Measurements from ENCODE around the gene NUAK1.

The NUAK1 gene

DNA sequence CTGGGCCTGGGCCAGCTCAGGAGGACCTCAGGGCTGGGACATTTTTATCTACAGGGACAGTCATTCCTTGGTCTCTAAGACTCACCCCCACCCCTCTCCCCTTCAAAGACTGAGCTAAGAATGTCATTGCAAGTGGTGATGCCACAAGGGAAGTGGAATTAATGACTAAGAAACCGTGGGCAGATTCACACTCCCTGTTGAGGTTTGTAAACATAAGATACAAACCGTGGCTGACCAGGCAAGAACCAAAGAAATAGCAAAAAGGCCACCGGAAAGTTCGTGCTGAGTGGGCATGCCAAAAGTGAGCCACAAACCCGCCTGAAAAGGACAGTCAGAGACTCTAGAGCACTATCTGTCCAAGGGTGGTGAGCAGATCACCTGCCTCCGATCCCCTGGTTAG is 25.7 kb downstream of the NUAK1 start:
- DNase-seq = peak in 1 of 51 donors; percentile 47

GRCh38 chr12:106112145-106112821 is 26.5 kb downstream of the NUAK1 start:
- DNase-seq = peak in 24 of 51 donors; percentile 14 to 49 (median 34)

GRCh38 chr12:106110626-106111300 is 28.0 kb downstream of the NUAK1 start:
- DNase-seq = no peak

DNA sequence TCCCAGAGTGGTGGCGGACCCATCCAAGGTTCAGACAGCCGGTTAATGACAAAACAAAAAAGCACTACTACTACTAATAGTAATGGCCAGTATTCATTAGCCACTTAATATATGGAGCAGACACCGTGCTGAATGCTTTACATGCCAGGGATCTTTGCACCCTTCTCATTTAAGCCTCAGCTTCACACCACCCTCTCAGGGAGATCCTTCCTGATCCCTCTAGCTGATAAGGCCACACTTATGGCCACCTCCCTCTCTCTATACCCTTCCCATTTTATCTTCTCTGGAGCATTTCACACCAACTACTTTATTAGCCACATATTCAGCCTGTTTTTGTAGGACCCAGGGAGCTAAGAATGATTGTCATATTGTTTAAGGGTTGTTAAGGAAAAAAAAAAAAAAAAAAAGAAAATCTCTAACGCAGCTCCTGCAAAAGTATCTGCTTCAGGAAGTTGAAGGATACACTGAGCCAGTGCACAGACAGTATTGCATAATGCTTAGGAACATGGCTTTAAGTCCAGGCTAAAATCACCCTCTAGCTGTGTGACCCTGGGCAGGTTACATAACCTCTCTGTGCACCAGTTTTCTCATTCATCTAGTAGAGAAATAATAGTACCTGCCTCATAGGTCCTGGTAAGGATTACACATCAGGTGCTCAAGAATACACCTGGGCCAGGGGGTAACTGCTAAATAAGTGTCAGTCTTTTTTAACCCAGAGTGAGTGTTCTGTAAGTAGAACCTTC is 29.4 kb downstream of the NUAK1 start:
- no peak for DNase-seq

GRCh38 chr12:106108185-106108835 is 30.4 kb downstream of the NUAK1 start:
- peak in 1 of 51 donors; percentile 25 for DNase-seq

DNA sequence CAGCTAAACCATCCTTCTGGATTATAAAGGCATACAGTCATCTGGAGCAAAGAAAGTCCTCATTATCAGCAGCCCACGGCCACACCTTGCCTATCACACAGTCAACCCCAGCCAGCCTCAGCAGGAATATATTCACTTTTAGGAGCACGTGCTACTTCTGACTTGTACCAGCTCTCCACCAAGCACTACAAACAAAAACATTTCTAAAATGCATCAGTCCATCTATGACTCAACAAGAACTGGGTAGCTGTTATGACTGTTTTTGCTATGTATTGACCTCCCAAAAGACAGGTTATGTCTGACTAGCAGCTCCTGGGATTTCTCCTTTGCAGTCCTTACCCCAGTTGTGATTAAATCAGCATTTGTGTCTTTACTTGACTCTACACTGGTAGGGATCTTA is 31.2 kb downstream of the NUAK1 start:
- no peak for DNase-seq

- DNase-seq = peak in 4 of 51 donors; percentile 17 to 38 (median 23)
Observed at GRCh38 chr12:106106892-106107291, 31.9 kb downstream of the NUAK1 start.

DNA sequence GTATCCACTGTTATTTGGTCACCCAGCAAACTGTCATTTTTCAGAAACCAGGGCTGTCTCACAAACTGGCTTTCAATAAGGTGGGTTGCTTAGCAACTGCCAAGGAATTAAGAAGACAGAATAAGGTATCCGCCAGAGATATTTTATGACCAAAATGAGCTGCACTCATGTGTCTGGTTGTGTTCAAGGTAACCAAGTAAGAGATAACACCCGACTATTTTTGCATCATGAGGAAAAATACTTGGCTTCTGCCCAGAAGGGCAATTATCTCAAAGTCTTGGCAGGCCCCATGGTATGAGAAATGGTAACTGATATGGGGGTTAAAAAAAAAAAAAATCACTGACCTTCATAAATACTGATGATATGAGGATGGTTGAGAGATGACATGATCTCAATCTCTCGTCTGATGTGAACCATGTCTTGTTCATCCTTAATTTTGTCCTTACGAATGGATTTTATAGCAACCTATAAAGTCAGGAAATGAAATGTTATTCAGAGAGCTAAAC is 32.6 kb downstream of the NUAK1 start:
- DNase-seq = peak in 2 of 51 donors; percentile 6 to 35

DNA sequence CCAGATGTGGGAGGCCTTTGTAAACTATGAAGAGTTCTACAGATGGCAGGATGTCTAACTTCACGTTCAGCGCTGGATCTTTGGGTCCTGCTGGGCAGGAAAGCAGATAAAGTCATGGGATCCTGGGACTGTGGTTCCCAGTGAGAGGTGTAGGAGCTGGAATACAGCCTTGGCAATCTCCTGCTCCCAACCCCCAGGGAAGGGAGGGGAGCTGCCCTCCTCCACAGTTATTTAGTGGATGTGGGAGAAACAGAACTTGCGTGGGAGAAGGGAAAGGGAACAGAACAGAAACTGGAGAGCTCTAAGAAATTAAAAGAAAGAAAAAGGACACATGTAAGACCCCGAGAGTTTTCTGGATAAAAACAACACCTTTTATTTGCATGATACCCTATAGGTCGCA is 37.0 kb downstream of the NUAK1 start:
- DNase-seq = peak in 1 of 51 donors; percentile 9

DNA sequence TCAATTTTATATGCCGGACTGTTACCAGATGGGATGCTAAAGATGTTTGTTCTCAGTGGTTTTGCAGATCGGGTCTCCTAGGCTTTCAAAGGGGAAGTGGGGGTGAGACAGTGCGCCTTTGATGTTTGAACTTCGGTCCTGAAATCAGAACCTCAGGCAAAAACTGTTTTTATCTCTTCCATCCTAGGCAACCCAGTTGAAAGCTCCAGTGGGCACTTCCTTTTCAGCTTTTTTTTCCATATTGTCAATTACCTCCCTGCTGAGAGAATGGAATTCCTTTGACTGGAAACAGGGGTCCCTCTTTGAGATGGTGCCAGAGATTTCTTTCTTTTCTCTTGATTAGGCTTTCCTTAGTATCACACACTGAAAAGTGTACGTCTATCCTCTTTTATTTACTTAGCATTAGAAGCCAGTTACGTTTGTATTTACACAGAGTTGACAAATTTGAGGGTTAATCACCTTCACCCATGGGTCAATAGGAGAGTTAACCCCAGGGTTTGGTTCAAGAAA is 40.0 kb downstream of the NUAK1 start:
- DNase-seq = no peak

DNA sequence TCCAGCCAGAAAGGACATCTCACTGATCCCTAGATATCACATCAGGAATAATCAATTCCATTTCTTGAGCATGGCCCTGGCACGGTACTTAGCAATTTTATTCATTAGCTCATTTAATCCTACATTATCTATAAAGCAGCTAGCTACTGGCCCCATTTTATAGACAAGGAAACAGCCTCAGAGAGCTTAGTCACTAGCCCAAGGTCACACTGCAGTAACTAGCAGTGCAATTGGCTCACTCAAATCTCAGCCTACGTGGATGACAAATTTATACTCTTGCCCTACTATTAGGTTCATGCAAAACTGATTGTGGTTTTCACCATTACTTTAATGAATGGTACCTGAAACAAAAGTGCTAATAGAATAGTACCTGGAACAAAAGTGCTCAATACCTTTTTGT is 41.7 kb downstream of the NUAK1 start:
- no peak for DNase-seq

GRCh38 chr12:106096376-106096775 is 42.4 kb downstream of the NUAK1 start:
- DNase-seq = no peak

DNA sequence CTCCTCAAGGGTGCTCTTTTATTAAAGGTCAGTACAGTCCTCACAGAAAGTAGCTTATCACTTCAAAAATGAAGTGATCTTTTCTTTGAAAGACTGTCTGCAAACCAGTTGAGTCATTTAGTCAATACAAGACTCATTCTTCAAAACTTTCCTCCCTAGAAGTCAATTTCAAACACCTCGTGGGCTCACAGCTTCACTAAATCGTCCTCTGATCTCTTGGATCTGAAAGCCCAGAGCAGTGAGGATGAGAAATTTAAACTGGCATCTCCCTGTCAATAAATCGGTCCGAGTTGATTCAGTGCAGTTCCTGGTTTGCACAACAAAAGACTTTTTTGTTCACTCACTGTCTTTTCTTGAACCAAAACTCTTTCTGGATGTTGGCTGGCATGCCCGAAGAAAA is 44.5 kb downstream of the NUAK1 start:
- DNase-seq = peak in 4 of 51 donors; percentile 19 to 43 (median 28)

DNA sequence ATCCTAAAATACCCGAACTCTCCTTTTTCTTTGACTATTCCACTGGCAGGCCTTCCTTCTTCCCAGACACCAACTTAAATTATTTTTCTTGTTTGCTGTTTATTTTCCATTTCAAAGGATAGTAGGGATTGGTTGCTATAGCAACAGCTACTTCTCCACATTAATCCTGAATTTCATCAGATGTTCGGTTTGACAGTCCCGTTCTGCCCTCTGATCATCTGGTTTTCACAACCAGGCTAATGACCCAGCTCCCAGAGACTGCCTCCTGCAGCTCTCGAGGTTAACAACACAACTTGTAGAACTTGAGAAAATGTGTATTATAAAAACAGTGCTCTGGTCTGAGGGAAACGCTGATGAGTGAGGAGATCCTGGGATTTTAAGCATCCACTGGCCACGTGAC is 45.5 kb downstream of the NUAK1 start:
- DNase-seq = no peak

- no peak for DNase-seq
Observed at GRCh38 chr12:106091446-106091820, 47.3 kb downstream of the NUAK1 start.

DNA sequence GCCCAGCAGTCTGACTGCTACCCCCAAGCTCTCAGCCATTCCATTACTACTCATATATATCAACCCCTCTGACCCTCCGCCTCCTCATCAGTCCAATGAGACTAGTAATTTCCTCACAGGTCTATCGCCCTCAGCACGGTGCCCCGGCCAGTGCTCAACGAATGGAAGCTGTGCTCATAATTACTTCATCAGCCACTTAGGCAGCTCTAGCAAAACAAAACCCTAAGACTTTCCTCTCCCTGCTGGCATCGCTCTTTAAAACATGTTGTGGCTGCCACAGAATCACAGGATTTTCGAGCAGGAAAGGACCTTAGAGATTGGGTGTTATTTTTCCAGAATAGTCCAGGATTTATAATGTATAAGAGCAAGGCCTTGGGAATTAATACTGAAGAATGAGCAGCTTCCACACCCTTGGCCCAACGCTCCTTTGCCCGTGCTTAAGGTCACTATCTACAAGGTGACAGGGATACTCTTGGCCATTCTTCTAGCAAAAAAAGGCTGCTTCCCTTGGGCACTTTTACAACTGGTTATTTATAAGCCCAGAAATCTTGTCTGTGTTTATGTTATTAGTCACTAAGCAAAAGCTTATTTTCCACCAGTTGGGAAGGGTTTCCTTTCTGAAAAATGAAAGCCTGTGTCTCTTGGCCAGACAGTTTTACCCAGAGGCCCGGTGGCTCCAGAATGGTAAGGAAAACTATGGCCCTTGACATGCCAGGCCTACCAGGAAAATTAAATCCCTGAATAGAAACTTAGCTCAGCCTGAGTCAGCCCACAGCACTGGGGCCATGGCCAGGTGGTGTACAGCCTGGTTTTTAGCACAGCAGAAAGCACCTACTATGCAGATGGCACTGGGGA is 47.9 kb downstream of the NUAK1 start:
- no peak for DNase-seq

DNA sequence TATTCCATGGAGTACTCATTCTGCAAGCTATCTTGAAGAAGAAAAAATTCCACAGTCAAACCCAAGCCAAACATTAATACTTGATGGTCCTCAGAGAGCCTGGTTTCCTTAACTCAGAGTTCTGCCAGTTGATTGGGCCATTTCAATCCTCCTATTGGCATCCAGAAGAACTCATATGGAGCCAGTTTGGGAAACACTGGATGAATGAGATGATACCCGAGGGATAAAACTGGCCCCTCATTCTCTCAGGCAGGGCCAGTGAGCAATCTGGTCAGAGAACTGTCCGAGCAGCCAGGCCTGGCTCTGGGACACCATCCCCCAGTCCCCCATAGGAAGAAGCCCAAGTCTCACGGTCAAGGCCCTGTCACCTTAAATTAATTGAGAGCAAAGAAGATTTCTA is 48.8 kb downstream of the NUAK1 start:
- no peak for DNase-seq

DNA sequence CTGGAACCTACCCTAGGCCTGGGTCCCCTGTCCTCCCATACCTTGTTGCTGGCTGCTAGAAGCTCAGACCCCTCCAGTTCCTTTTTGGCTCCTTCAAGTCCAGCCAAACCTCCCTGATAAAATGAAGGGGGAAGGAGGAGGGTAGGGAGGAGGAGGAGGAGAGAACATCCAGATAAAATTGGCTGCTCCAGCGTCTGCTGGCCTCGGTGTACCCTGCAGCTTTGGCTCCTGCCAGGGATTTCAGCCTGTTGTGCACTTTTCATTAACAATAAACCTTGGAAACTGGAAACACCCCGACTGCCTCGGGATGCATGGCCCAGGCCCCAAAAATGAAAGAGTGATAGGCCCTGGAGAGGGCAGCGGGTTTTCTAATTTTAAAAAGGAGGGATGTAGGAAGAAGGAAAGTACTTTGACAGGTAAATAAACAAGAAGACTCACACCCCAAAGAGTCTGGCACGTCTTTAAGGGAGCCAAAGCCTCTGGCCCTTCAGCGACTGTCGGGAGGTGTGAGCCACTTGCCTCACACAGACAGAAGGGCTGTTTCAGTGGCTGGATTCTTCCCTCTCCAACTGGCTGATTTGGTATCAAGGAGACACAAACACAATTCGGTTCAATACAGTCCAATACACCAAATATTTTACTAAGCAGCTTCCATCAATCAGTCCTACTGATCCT is 49.8 kb downstream of the NUAK1 start:
- peak in 6 of 51 donors; percentile 21 to 36 (median 23) for DNase-seq

GRCh38 chr12:106088246-106088808 is 50.4 kb downstream of the NUAK1 start:
- no peak for DNase-seq

DNA sequence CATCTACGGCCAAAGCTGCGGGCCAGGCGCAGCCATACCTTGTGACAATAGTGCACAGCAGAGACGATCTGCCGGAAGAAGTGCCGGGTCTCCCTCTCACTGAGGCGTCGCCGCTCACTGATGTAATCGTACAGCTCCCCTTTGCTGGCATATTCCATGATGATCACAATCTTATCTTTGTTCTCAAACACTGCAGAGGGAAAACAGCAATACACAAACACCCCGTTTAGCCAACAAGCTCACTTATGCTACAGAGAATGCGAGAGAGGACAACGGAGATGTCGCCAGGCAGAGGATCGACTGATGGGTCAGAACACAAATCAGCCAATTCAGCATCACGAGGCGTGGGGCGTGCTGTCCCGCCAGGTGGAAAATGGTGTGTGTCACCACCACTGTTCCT is 52.1 kb downstream of the NUAK1 start:
- peak in 35 of 51 donors; percentile 29 to 88 (median 69) for DNase-seq

Measured in hypothalamus (tissue), 51 donors.